ENCODE measurements around the gene PSKH1.

PSKH1 gene

DNA sequence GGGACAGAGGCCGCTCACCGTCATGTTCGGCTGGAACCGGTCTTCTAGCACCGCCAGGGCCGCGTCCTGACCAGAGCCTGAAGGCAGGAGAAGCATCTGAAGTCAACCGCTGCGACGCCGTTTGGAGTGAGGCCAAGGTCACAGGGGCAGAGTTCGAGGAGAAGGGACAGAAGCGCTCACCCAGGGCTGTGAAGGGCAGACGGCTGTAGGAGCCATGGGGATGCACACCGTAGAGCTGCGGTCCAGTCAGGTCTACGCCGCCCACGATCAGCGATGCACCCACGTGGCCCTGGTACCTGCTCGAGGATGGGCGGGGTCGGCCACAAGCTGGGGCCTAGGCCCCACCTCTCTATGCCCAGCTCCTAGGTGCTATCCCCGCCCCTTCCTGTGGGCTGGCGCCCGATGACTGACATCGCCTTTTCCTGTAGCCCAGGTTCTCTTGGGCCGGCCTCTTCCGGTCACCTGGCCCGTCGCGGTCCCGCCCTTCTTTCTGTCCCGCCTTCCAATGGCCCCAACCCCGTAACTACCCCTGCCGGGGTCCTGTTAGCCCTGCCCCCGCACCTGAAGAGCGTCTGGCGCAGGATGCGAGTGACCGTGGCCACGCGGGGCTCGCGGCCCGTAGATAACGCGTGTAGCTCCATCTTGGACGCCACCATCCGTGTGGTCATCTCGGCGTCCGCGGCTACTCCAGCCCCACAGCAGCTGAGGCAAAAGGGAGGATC is 42.5 kb downstream of the PSKH1 start (continued):
- TF ChIP-seq ZNF19 (tag by site-specific recombination; IDR thresholded peaks at IDR 0.05; ENCODE audit: low read depth) (no peak), ZNF23 (tag by site-specific recombination; IDR thresholded peaks at IDR 0.05; ENCODE audit: borderline replicate concordance) (no peak), ZNF544 (tag by site-specific recombination; IDR thresholded peaks at IDR 0.05) (no peak), ZNF473 (tag by site-specific recombination; IDR thresholded peaks at IDR 0.05) (no peak), ZBTB20 (tag by site-specific recombination; IDR thresholded peaks at IDR 0.05) (peak; percentile 91), EGR2 (tag by site-specific recombination; IDR thresholded peaks at IDR 0.05; ENCODE audit: low read depth) (peak; percentile 63; the same call in 1 of the 2 replicates), ZFHX2 (tag by site-specific recombination; conservative IDR thresholded peaks at IDR 0.05) (peak; percentile 82), RBAK (tag by site-specific recombination; IDR thresholded peaks at IDR 0.05) (no peak), FEZF1 (tag by site-specific recombination; IDR thresholded peaks at IDR 0.05) (no peak), ZNF571 (tag by site-specific recombination; IDR thresholded peaks at IDR 0.05) (no peak), ZFP41 (tag by site-specific recombination; IDR thresholded peaks at IDR 0.05; ENCODE audit: borderline replicate concordance) (no peak), ZNF747 (tag by site-specific recombination; IDR thresholded peaks at IDR 0.05) (no peak), ZNF341 (tag by site-specific recombination; IDR thresholded peaks at IDR 0.05; ENCODE audit: low read depth) (no peak), SCRT2 (tag by site-specific recombination; IDR thresholded peaks at IDR 0.05) (peak; percentile 86), ZNF266 (tag by site-specific recombination; IDR thresholded peaks at IDR 0.05; ENCODE audit: low read depth) (no peak), ZNF791 (tag by site-specific recombination; IDR thresholded peaks at IDR 0.05) (no peak), ZNF660 (tag by site-specific recombination; IDR thresholded peaks at IDR 0.05) (peak; percentile 41; the same call in 1 of the 2 replicates), ZBTB17 (tag by site-specific recombination; IDR thresholded peaks at IDR 0.05) (no peak), ZNF112 (tag by site-specific recombination; IDR thresholded peaks at IDR 0.05) (no peak), ZNF354C (tag by site-specific recombination; IDR thresholded peaks at IDR 0.05; ENCODE audit: borderline replicate concordance, low read depth) (no peak), SETDB1 (IDR thresholded peaks at IDR 0.05; ENCODE audit: insufficient read length, low read length) (no peak)
- TF ChIP-seq, protein P1, sequence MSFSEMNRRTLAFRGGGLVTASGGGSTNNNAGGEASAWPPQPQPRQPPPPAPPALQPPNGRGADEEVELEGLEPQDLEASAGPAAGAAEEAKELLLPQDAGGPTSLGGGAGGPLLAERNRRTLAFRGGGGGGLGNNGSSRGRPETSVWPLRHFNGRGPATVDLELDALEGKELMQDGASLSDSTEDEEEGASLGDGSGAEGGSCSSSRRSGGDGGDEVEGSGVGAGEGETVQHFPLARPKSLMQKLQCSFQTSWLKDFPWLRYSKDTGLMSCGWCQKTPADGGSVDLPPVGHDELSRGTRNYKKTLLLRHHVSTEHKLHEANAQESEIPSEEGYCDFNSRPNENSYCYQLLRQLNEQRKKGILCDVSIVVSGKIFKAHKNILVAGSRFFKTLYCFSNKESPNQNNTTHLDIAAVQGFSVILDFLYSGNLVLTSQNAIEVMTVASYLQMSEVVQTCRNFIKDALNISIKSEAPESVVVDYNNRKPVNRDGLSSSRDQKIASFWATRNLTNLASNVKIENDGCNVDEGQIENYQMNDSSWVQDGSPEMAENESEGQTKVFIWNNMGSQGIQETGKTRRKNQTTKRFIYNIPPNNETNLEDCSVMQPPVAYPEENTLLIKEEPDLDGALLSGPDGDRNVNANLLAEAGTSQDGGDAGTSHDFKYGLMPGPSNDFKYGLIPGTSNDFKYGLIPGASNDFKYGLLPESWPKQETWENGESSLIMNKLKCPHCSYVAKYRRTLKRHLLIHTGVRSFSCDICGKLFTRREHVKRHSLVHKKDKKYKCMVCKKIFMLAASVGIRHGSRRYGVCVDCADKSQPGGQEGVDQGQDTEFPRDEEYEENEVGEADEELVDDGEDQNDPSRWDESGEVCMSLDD (tag by site-specific recombination; IDR thresholded peaks at IDR 0.05) = peak; percentile 75; the same call in 1 of the 2 replicates
- TF ChIP-seq, protein P2, sequence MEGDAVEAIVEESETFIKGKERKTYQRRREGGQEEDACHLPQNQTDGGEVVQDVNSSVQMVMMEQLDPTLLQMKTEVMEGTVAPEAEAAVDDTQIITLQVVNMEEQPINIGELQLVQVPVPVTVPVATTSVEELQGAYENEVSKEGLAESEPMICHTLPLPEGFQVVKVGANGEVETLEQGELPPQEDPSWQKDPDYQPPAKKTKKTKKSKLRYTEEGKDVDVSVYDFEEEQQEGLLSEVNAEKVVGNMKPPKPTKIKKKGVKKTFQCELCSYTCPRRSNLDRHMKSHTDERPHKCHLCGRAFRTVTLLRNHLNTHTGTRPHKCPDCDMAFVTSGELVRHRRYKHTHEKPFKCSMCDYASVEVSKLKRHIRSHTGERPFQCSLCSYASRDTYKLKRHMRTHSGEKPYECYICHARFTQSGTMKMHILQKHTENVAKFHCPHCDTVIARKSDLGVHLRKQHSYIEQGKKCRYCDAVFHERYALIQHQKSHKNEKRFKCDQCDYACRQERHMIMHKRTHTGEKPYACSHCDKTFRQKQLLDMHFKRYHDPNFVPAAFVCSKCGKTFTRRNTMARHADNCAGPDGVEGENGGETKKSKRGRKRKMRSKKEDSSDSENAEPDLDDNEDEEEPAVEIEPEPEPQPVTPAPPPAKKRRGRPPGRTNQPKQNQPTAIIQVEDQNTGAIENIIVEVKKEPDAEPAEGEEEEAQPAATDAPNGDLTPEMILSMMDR (tag by site-specific recombination; IDR thresholded peaks at IDR 0.05) = peak; percentile 18; the same call in 1 of the 2 replicates
- TF ChIP-seq, protein P3, sequence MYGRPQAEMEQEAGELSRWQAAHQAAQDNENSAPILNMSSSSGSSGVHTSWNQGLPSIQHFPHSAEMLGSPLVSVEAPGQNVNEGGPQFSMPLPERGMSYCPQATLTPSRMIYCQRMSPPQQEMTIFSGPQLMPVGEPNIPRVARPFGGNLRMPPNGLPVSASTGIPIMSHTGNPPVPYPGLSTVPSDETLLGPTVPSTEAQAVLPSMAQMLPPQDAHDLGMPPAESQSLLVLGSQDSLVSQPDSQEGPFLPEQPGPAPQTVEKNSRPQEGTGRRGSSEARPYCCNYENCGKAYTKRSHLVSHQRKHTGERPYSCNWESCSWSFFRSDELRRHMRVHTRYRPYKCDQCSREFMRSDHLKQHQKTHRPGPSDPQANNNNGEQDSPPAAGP (tag by site-specific recombination; IDR thresholded peaks at IDR 0.05) = no peak
- TF ChIP-seq, protein P4, sequence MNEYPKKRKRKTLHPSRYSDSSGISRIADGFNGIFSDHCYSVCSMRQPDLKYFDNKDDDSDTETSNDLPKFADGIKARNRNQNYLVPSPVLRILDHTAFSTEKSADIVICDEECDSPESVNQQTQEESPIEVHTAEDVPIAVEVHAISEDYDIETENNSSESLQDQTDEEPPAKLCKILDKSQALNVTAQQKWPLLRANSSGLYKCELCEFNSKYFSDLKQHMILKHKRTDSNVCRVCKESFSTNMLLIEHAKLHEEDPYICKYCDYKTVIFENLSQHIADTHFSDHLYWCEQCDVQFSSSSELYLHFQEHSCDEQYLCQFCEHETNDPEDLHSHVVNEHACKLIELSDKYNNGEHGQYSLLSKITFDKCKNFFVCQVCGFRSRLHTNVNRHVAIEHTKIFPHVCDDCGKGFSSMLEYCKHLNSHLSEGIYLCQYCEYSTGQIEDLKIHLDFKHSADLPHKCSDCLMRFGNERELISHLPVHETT (tag by site-specific recombination; IDR thresholded peaks at IDR 0.05) = no peak
- TF ChIP-seq, protein P5, sequence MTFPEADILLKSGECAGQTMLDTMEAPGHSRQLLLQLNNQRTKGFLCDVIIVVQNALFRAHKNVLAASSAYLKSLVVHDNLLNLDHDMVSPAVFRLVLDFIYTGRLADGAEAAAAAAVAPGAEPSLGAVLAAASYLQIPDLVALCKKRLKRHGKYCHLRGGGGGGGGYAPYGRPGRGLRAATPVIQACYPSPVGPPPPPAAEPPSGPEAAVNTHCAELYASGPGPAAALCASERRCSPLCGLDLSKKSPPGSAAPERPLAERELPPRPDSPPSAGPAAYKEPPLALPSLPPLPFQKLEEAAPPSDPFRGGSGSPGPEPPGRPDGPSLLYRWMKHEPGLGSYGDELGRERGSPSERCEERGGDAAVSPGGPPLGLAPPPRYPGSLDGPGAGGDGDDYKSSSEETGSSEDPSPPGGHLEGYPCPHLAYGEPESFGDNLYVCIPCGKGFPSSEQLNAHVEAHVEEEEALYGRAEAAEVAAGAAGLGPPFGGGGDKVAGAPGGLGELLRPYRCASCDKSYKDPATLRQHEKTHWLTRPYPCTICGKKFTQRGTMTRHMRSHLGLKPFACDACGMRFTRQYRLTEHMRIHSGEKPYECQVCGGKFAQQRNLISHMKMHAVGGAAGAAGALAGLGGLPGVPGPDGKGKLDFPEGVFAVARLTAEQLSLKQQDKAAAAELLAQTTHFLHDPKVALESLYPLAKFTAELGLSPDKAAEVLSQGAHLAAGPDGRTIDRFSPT (tag by site-specific recombination; IDR thresholded peaks at IDR 0.05) = peak; percentile 88
- TF ChIP-seq, protein P6, sequence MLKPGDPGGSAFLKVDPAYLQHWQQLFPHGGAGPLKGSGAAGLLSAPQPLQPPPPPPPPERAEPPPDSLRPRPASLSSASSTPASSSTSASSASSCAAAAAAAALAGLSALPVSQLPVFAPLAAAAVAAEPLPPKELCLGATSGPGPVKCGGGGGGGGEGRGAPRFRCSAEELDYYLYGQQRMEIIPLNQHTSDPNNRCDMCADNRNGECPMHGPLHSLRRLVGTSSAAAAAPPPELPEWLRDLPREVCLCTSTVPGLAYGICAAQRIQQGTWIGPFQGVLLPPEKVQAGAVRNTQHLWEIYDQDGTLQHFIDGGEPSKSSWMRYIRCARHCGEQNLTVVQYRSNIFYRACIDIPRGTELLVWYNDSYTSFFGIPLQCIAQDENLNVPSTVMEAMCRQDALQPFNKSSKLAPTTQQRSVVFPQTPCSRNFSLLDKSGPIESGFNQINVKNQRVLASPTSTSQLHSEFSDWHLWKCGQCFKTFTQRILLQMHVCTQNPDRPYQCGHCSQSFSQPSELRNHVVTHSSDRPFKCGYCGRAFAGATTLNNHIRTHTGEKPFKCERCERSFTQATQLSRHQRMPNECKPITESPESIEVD (tag by site-specific recombination; IDR thresholded peaks at IDR 0.05) = no peak
- TF ChIP-seq, protein P7, sequence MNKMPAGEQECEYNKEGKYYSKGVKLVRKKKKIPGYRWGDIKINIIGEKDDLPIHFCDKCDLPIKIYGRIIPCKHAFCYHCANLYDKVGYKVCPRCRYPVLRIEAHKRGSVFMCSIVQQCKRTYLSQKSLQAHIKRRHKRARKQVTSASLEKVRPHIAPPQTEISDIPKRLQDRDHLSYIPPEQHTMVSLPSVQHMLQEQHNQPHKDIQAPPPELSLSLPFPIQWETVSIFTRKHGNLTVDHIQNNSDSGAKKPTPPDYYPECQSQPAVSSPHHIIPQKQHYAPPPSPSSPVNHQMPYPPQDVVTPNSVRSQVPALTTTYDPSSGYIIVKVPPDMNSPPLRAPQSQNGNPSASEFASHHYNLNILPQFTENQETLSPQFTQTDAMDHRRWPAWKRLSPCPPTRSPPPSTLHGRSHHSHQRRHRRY (tag by site-specific recombination; IDR thresholded peaks at IDR 0.05) = no peak
